HCT116 (cell line): ENCODE data around the gene HOXA2. TPM values are rescaled to one million over a fixed set of nuclear protein-coding genes. Genes with fewer than 3 reads are reported as not detected.

ENCODE experiments used
- ATAC-seq: fragments of 200-7000 bp; cut with Tn5 transposase; 2 replicates; pipeline ENCODE4 v1.9.1; 2020; ENCODE audit warnings: mild to moderate bottlenecking, moderate library complexity
- BruUV-seq: library from RNA; stranded (reverse); fragments of 400-500 nt; replicated peaks from 2 replicates; lab custom pipeline; 2021; lab: Mats Ljungman, UMichigan
- CTCF ChIA-PET: fragments of 300-600 bp; sonication (Branson Sonifier 250); formaldehyde crosslinking; loops from one replicate; lab custom pipeline; 2021; ENCODE audit warnings: antibody characterized with exemption; lab: Charles Lee
- POLR2A ChIA-PET: fragments of 300-600, 350-600 bp; sonication (Branson Sonifier 250); formaldehyde crosslinking; loops from one replicate; lab custom pipeline; 2021; ENCODE audit warnings: antibody characterized with exemption; lab: Charles Lee
- RAD21 ChIA-PET, 2 experiments: fragments of 300-600 bp; sonication (Branson Sonifier 250); formaldehyde crosslinking; loops; one replicate each; lab custom pipeline; 2023; ENCODE audit warnings: low total read pairs in 2 of 2; ENCODE audit not compliant: uncharacterized antibody in 2 of 2, unreplicated experiment in 2 of 2, low non-redundant PET in 1 of 2; lab: Charles Lee
- DNase-seq: peaks from one replicate; pipeline ENCODE4 v3.0.0-alpha.2; 2010; ENCODE audit warnings: low read depth, low spot score
- H2AFZ ChIP-seq: fragments of 200-600 bp; shearing (Covaris generic), sonication (generic); 2 replicates; pipeline ENCODE4 v1.6.1; 2017; ENCODE audit warnings: low read depth, mixed run types, mixed read lengths, antibody characterized with exemption, low read length; ENCODE audit not compliant: poor library complexity, severe bottlenecking
- H3K27ac ChIP-seq: 2 replicates; pipeline ENCODE4 v1.5.1; 2012; ENCODE audit warnings: low read depth, low read length
- H3K27me3 ChIP-seq: fragments of 200-600 bp; sonication (generic); 2 replicates; pipeline ENCODE4 v1.6.1; 2016; ENCODE audit warnings: mixed run types, low read length, mixed read lengths; ENCODE audit not compliant: insufficient read depth
- H3K36me3 ChIP-seq, 2 experiments: fragments of 200-500 bp in 1 of 2; fragments of 200-600 bp in 1 of 2; sonication (Bioruptor generic) in 1 of 2; sonication (generic) in 1 of 2; 2 replicates each; pipeline versions ENCODE4 v1.5.1 to v1.6.1; 2014 to 2016; ENCODE audit warnings: low read length in 2 of 2, inconsistent platforms in 1 of 2, mixed read lengths in 1 of 2, mixed run types in 1 of 2; ENCODE audit not compliant: insufficient read depth in 2 of 2, control insufficient read depth in 1 of 2
- H3K4me1 ChIP-seq, 2 experiments: fragments of 200-600 bp in 1 of 2; sonication (generic) in 1 of 2; 2 replicates each; pipeline versions ENCODE4 v1.5.1 to v1.6.1; 2012 to 2017; ENCODE audit warnings: low read length in 2 of 2, inconsistent platforms in 1 of 2, mild to moderate bottlenecking in 1 of 2, mixed read lengths in 1 of 2, mixed run types in 1 of 2, moderate library complexity in 1 of 2; ENCODE audit not compliant: insufficient read depth in 2 of 2, control insufficient read depth in 1 of 2
- H3K4me2 ChIP-seq: fragments of 200-600 bp; sonication (generic); 2 replicates; pipeline ENCODE4 v1.6.1; 2017; ENCODE audit warnings: mixed run types, low read length, mixed read lengths
- H3K4me3 ChIP-seq, 2 experiments: fragments of 200-600 bp in 1 of 2; sonication (generic) in 1 of 2; replicated peaks in 1 of 2; 2 replicates each; pipeline ENCODE4 v1.5.1; 2011 to 2016; ENCODE audit warnings: low read length in 2 of 2, control low read depth in 1 of 2, low read depth in 1 of 2, mild to moderate bottlenecking in 1 of 2, mixed read lengths in 1 of 2, mixed run types in 1 of 2
- H3K79me2 ChIP-seq: fragments of 200-600 bp; sonication (generic); 2 replicates; pipeline ENCODE4 v1.6.1; 2017; ENCODE audit warnings: mild to moderate bottlenecking, mixed run types, low read length, moderate library complexity, mixed read lengths; ENCODE audit not compliant: insufficient read depth
- H3K9ac ChIP-seq: fragments of 200-600 bp; sonication (generic); 2 replicates; pipeline ENCODE4 v1.6.1; 2016; ENCODE audit warnings: low read length, mixed read lengths
- H3K9me2 ChIP-seq: fragments of 200-600 bp; sonication (generic), shearing (Covaris generic); 2 replicates; pipeline ENCODE4 v1.6.1; 2017; ENCODE audit warnings: mixed run types, mild to moderate bottlenecking, moderate library complexity; ENCODE audit not compliant: insufficient read depth
- H3K9me3 ChIP-seq, 2 experiments: fragments of 200-500 bp in 1 of 2; fragments of 200-600 bp in 1 of 2; sonication (Bioruptor generic) in 1 of 2; sonication (generic) in 1 of 2; 2 replicates each; pipeline ENCODE4 v1.6.1; 2014 to 2017; ENCODE audit warnings: low read length in 2 of 2, mixed read lengths in 2 of 2, inconsistent platforms in 1 of 2, low read depth in 1 of 2, mild to moderate bottlenecking in 1 of 2, mixed run types in 1 of 2, moderate library complexity in 1 of 2; ENCODE audit not compliant: control insufficient read depth in 1 of 2, insufficient read depth in 1 of 2
- H4K20me1 ChIP-seq: fragments of 200-600 bp; sonication (generic), shearing (Covaris generic); 2 replicates; pipeline ENCODE4 v1.6.1; 2017; ENCODE audit warnings: mixed run types, mild to moderate bottlenecking, moderate library complexity; ENCODE audit not compliant: insufficient read depth
- CBX3 ChIP-seq: IDR thresholded peaks from 2 replicates; pipeline ENCODE4 v1.6.1; 2012; ENCODE audit warnings: low read depth
- CEBPB ChIP-seq: IDR thresholded peaks from 2 replicates; pipeline ENCODE4 v1.6.1; 2012; ENCODE audit warnings: low read depth
- EGR1 ChIP-seq: IDR thresholded peaks from 2 replicates; pipeline ENCODE4 v1.6.1; 2012; ENCODE audit warnings: low read depth
- POLR2A ChIP-seq: IDR thresholded peaks from 2 replicates; pipeline ENCODE4 v1.7.0; 2011; ENCODE audit warnings: borderline replicate concordance; ENCODE audit not compliant: insufficient read depth, insufficient read length; ENCODE audit errors: extremely low read depth
- YY1 ChIP-seq: IDR thresholded peaks from 2 replicates; pipeline ENCODE4 v1.6.1; 2011; ENCODE audit warnings: low read length, low read depth, moderate library complexity, mild to moderate bottlenecking; ENCODE audit not compliant: insufficient replicate concordance; ENCODE audit errors: extremely low read depth
- ZFX ChIP-seq: fragments of 450-650 bp; IDR thresholded peaks from 2 replicates; pipeline ENCODE4 v1.6.1; 2017
- ZNF274 ChIP-seq: fragments of 200-500 bp; sonication (Bioruptor generic); IDR thresholded peaks from 2 replicates; pipeline ENCODE4 v1.6.1; 2014; ENCODE audit warnings: mild to moderate bottlenecking, low read depth, low read length, inconsistent platforms
- intact Hi-C: fragments of 100-400 bp; cut with micrococcal nuclease; formaldehyde crosslinking; loops from 2 replicates; pipeline ENCODE4 v1.10.0; 2022
- total RNA-seq: library from RNA; stranded (reverse); gene quantifications from one replicate; pipeline ENCODE4 v1.2.1, GENCODE V29; 2021; ENCODE audit not compliant: unreplicated experiment
- TF ChIP-seq, protein P1 (sequence below): IDR thresholded peaks from 2 replicates; pipeline ENCODE4 v1.6.1; 2011; ENCODE audit warnings: mild to moderate bottlenecking, low read length, moderate library complexity; ENCODE audit not compliant: insufficient replicate concordance; ENCODE audit errors: extremely low read depth

Gene HOXA2
- total RNA-seq, 1 experiment from 2014 or later = 0.57 TPM

DNA sequence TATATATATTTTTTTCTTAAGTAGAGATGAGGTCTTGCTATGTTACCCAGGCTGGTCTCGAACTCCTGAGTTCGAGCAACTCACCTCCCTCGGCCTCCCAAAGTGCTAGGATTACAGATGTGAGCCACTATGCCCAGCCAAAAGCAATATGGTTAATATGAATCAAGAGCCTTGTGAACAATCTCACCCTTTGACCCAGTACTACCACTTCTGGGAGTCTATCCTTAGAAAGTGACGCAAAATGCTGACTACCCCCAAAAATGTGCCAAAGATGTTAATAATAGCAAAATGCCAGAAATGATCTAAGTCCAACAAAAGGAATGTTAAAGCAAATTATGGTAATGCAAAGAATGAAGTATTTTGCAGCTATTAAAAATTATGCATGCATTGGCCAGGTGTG is 51.0 kb downstream of the HOXA2 start:
- H2AFZ ChIP-seq = no peak overlapping the region
- intact Hi-C loops = no loop called here
- ATAC-seq (no peak), DNase-seq (no peak)
- H3K79me2 ChIP-seq = no peaks in the 10 kb centered on the region
- no peak overlapping the region for H3K4me3 ChIP-seq
- RAD21 ChIA-PET = no interaction called here
- BruUV-seq = no TSS peak
- H3K4me1 ChIP-seq = peaks cover 10 to 23% of the 10 kb centered on the region in 2 experiments; a peak in 3 of 4 replicates
- no peaks in the 10 kb centered on the region for H3K9me3 ChIP-seq
- H3K9ac ChIP-seq = no peak overlapping the region
- H3K27ac ChIP-seq = no peak overlapping the region
- H3K27me3 ChIP-seq = no peaks in the 10 kb centered on the region
- H3K4me2 ChIP-seq = no peak overlapping the region
- POLR2A ChIA-PET = no interaction called here
- no peaks in the 10 kb centered on the region for H4K20me1 ChIP-seq
- no peaks in the 10 kb centered on the region for H3K36me3 ChIP-seq
- CTCF ChIA-PET = no interaction called here
- TF ChIP-seq CEBPB (no peak), EGR1 (no peak), YY1 (no peak), ZFX (no peak), POLR2A (no peak), ZNF274 (no peak), CBX3 (no peak)
- TF ChIP-seq, protein P1, sequence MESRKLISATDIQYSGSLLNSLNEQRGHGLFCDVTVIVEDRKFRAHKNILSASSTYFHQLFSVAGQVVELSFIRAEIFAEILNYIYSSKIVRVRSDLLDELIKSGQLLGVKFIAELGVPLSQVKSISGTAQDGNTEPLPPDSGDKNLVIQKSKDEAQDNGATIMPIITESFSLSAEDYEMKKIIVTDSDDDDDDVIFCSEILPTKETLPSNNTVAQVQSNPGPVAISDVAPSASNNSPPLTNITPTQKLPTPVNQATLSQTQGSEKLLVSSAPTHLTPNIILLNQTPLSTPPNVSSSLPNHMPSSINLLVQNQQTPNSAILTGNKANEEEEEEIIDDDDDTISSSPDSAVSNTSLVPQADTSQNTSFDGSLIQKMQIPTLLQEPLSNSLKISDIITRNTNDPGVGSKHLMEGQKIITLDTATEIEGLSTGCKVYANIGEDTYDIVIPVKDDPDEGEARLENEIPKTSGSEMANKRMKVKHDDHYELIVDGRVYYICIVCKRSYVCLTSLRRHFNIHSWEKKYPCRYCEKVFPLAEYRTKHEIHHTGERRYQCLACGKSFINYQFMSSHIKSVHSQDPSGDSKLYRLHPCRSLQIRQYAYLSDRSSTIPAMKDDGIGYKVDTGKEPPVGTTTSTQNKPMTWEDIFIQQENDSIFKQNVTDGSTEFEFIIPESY = no peak
- H3K9me2 ChIP-seq = no peaks in the 10 kb centered on the region

Other genes starting within 250 kb of the HOXA2 start
- gene SKAP2, start 238.1 kb downstream of the HOXA2 start, total RNA-seq = 30.7 TPM
- 2.8 TPM for gene HOXA1, start 6.7 kb downstream of the HOXA2 start, total RNA-seq
- gene HOXA4, start 28.1 kb upstream of the HOXA2 start, total RNA-seq = 2.0 TPM
- 6.7 TPM for gene HOXA5, start 41.0 kb upstream of the HOXA2 start, total RNA-seq
- gene HOXA6, start 45.1 kb upstream of the HOXA2 start, total RNA-seq = 12.7 TPM
- 9.2 TPM for gene HOXA3, start 49.9 kb upstream of the HOXA2 start, total RNA-seq
- 15.0 TPM for gene HOXA7, start 54.0 kb upstream of the HOXA2 start, total RNA-seq
- 91.0 TPM for gene HOXA9, start 62.9 kb upstream of the HOXA2 start, total RNA-seq
- 19.6 TPM for gene HOXA10, start 71.6 kb upstream of the HOXA2 start, total RNA-seq
- 6.8 TPM for gene HOXA11, start 82.5 kb upstream of the HOXA2 start, total RNA-seq
- gene HOXA13, start 97.4 kb upstream of the HOXA2 start, total RNA-seq = 3.6 TPM
- 0.25 TPM for gene EVX1, start 140.1 kb upstream of the HOXA2 start, total RNA-seq